ENCODE data around the gene PLVAP. TPM values are rescaled to one million over a fixed set of nuclear protein-coding genes. Genes with fewer than 3 reads are reported as not detected.

The PLVAP gene
- total RNA-seq, 4 donors from 2014 or later: 9.1 to 38.3 (median 25.7) TPM

DNA sequence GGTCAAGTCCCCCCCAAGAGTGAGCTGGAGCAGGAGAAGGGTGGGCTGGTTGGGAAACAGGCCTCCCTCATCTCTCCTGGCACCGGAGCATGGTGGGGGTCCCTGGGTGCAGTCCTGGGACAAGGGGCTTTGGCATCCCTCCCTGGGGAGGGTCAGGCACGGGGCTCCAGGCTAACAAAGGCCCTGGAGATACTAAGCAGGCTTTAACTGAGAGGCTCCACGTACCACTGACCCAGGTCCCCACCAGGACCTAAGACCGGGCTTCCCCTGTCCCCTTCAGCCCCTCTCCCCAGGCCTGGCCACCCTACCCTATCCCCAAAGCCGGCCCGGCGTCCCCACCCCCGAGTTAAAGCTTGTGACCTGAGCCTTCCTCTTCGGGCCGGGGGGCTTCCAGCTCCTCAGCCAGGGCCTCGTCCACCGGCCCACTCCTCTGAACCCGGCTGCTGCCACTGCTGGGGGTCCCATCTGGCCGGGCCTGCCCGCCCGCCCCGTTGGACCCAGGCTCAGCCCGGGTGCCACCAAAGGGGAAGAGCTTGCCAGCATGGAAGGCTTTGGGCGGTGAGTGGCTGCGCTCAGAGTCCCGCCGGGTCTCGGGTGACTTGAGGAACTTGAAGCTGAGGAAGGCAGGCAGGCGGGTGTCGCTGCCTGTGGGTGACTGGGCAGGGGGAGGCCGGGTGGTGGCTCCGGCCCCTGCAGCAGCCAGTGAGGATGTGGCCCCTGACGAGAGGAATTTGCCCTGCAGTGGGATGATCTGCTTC lies 52.6 kb downstream of the PLVAP start:
- no peak for TF ChIP-seq POLR2A (IDR thresholded peaks at IDR 0.05)
- TF ChIP-seq, protein P1, sequence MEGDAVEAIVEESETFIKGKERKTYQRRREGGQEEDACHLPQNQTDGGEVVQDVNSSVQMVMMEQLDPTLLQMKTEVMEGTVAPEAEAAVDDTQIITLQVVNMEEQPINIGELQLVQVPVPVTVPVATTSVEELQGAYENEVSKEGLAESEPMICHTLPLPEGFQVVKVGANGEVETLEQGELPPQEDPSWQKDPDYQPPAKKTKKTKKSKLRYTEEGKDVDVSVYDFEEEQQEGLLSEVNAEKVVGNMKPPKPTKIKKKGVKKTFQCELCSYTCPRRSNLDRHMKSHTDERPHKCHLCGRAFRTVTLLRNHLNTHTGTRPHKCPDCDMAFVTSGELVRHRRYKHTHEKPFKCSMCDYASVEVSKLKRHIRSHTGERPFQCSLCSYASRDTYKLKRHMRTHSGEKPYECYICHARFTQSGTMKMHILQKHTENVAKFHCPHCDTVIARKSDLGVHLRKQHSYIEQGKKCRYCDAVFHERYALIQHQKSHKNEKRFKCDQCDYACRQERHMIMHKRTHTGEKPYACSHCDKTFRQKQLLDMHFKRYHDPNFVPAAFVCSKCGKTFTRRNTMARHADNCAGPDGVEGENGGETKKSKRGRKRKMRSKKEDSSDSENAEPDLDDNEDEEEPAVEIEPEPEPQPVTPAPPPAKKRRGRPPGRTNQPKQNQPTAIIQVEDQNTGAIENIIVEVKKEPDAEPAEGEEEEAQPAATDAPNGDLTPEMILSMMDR (IDR thresholded peaks at IDR 0.05): no peak
- 97% methylated on average over 5 of the region's 28 CpGs; no CpG with 5 or more reads in 1 of the 2 donors for WGBS, 2 donors
- no peaks in the 10 kb centered on the region for H3K9me3 ChIP-seq

DNA sequence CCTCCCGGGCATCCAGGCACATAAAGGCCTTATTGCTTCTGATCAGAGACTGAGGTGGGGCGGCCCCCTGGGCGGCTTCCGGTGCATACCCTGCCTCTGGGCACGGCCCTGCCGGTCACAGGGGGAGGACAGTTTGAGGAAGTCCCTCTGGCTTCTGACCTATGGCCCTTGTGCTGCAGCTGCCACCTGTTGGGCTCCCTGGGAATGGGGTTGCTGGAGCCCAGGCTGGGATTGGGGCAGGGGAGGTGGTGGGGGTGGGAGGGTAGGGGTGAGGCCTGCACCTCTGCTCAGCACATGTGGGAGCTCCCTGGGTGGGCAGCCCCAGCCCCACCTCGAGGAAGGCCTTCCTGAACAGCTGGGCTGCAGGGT lies 53.2 kb downstream of the PLVAP start:
- no peaks in the 10 kb centered on the region for H3K9me3 ChIP-seq
- peak overlapping the region in 1 of 4 donors; percentile 49 for H3K27ac ChIP-seq
- H3K4me3 ChIP-seq: peak overlapping the region in 2 of 4 donors; percentile 5 to 45
- intact Hi-C loops (cut with DNase I): no loop called here
- H3K27me3 ChIP-seq: peaks cover 0 to 7% (median 0%) of the 10 kb centered on the region in 4 donors
- no CpG with 5 or more reads among the region's 7 CpGs for WGBS, 2 donors
- no peak for DNase-seq
- peaks cover 17 to 62% (median 19%) of the 10 kb centered on the region in 3 donors for H3K4me1 ChIP-seq
- H3K36me3 ChIP-seq: peaks cover 15 to 54% (median 18%) of the 10 kb centered on the region in 3 donors
- no peak for TF ChIP-seq POLR2A (IDR thresholded peaks at IDR 0.05)
- TF ChIP-seq, protein P1 (IDR thresholded peaks at IDR 0.05): no peak

More for the DNA sequence above, 52.6 kb downstream of the PLVAP start:
- peaks cover 12 to 48% (median 15%) of the 10 kb centered on the region in 3 donors for H3K36me3 ChIP-seq
- peaks cover 0 to 13% (median 2%) of the 10 kb centered on the region in 4 donors for H3K27me3 ChIP-seq
- H3K4me1 ChIP-seq: peaks cover 22 to 68% (median 25%) of the 10 kb centered on the region in 3 donors
- intact Hi-C loops (cut with DNase I): no loop called here
- peak overlapping the region in 1 of 4 donors; percentile 44 for H3K27ac ChIP-seq
- H3K4me3 ChIP-seq: no peak overlapping the region
- no peak for DNase-seq

DNA sequence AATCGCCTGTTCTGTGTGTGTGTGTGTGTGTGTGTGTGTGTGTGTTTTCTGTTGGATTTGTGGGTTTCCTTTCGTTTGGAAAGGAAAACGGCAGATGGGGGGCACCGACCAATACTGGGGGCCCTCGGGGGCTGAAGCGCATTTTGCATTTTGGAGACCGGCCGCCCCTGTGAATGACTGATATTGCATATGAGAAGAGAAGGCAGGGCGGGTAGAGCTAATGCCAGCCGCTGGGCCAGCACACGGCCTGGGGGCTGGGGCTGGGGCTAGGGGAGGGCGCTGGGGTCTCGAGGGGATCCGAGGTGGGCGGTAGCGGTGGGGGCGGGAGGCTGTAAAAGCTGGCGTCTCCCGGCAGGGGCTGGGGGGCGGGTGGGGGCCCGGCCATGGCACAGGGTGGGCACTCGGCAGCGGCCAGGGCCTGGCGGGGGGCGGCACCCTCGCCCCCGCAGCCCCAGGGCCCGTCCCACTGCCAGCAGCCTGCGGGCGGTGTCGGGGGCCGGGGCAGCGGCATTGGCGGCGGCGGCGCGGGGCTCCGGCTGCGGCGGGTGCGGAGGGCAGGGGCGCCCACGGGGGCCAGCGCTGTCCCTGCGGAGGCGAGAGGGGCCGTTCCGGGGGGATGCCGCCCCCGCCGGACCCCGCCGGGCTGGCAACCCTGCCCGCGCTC lies 53.7 kb downstream of the PLVAP start:
- 64 to 78% methylated on average over 9 to 10 of the region's 56 CpGs for WGBS, 2 donors
- intact Hi-C loops (cut with DNase I): no loop called here
- Histone ChIP-seq H3K4me3 (peak overlapping the region in 2 of 4 donors; percentile 5 to 45), H3K9me3 (no peaks in the 10 kb centered on the region), H3K27ac (peak overlapping the region in 1 of 4 donors; percentile 49), H3K4me1 (peaks cover 11 to 57% (median 16%) of the 10 kb centered on the region in 3 donors), H3K27me3 (peaks cover 0 to 2% (median 0%) of the 10 kb centered on the region in 4 donors), H3K36me3 (peaks cover 15 to 59% (median 20%) of the 10 kb centered on the region in 3 donors)
- TF ChIP-seq, protein P1 (IDR thresholded peaks at IDR 0.05): no peak
- TF ChIP-seq POLR2A (IDR thresholded peaks at IDR 0.05): no peak
- no peak for DNase-seq

DNA sequence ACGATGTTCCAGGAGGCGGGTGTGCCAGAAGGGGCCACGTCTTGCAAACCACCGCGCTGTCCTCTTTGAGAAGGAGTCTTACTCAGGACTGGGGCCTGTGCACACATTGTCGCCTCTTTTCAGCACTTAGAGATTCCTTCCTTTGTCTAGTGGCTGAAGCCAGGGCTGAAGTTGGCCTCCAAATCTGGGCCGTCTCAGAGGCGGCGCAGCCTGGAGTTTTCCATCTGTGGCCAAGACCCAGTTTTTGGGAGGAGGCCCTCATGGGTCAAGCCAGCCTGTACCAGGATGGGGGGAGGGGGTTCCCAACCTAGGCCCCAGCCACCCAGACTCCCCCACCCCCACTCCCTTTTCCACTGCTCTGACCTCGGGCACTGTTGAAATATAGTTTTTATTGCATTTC lies 54.3 kb downstream of the PLVAP start:
- TF ChIP-seq POLR2A (IDR thresholded peaks at IDR 0.05): no peak
- TF ChIP-seq, protein P1 (IDR thresholded peaks at IDR 0.05): no peak
- H3K9me3 ChIP-seq: no peaks in the 10 kb centered on the region
- H3K36me3 ChIP-seq: peaks cover 15 to 65% (median 20%) of the 10 kb centered on the region in 3 donors
- no peak overlapping the region for H3K4me3 ChIP-seq
- H3K27me3 ChIP-seq: no peaks in the 10 kb centered on the region
- H3K27ac ChIP-seq: no peak overlapping the region
- 50 to 66% methylated on average over 1 to 3 of the region's 10 CpGs for WGBS, 2 donors
- H3K4me1 ChIP-seq: peaks cover 6 to 51% (median 10%) of the 10 kb centered on the region in 3 donors
- DNase-seq: no peak
- intact Hi-C loops (cut with DNase I): no loop called here
